SU-DHL-6 (cell line): ENCODE measurements around the gene WDR44.

Experiments used
- EZH2phosphoT487 ChIP-seq: fragments of 200-600 bp; sonication (generic), shearing (Covaris generic); conservative IDR thresholded peaks from 2 replicates; pipeline ENCODE4 v1.6.1; 2018; ENCODE audit warnings: mild to moderate bottlenecking, antibody characterized with exemption, low read length, moderate library complexity, mixed read lengths
- TF ChIP-seq, protein P1 (sequence below): fragments of 200-600 bp; sonication (generic); IDR thresholded peaks from one replicate; pipeline ENCODE4 v1.5.1; 2017; ENCODE audit warnings: antibody characterized with exemption, mild to moderate bottlenecking, low read length, moderate library complexity; ENCODE audit not compliant: insufficient read depth, poor library complexity, severe bottlenecking

DNA sequence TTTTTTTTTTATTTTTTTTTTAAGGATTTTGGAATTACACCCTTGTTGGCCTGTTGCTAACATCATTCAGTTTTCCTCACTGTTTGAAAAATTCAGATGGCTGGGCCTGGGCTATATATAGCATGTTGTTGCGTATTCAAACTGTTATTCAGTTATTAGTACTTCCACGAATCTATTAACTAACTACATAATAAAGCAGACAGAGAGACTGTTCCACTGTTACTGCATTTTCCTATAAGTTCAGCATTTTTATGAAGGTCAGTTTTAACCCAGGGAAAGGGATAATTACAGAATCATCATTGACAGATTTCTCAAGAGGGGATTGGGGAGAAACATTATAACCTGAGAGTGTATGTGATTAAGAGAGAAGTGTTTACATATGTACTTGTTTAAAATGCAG is 152.8 kb downstream of the WDR44 start:
- TF ChIP-seq, protein P1, sequence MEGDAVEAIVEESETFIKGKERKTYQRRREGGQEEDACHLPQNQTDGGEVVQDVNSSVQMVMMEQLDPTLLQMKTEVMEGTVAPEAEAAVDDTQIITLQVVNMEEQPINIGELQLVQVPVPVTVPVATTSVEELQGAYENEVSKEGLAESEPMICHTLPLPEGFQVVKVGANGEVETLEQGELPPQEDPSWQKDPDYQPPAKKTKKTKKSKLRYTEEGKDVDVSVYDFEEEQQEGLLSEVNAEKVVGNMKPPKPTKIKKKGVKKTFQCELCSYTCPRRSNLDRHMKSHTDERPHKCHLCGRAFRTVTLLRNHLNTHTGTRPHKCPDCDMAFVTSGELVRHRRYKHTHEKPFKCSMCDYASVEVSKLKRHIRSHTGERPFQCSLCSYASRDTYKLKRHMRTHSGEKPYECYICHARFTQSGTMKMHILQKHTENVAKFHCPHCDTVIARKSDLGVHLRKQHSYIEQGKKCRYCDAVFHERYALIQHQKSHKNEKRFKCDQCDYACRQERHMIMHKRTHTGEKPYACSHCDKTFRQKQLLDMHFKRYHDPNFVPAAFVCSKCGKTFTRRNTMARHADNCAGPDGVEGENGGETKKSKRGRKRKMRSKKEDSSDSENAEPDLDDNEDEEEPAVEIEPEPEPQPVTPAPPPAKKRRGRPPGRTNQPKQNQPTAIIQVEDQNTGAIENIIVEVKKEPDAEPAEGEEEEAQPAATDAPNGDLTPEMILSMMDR, result no peak
- no peak for TF ChIP-seq EZH2phosphoT487
